Measurements from ENCODE around the gene BACE2. TPM values are rescaled to one million over a fixed set of nuclear protein-coding genes. Genes with fewer than 3 reads are reported as not detected.

The BACE2 gene
- polyA plus RNA-seq, 1 donor from 2014 or later = 0.32 TPM

- TF ChIP-seq SMC3 (conservative IDR thresholded peaks at IDR 0.05; ENCODE audit: poor library complexity) = peak; percentile 74
Observed at GRCh38 chr21:41133874-41134522, 34.0 kb upstream of the BACE2 start (continued).

- no peak overlapping the region for H3K9ac ChIP-seq (ENCODE audit: low read length)
- H3K9me2 ChIP-seq (ENCODE audit: insufficient read depth, low read length) = no peaks in the 10 kb centered on the region
- H3K4me2 ChIP-seq (ENCODE audit: low read length) = no peak overlapping the region
- H3K79me2 ChIP-seq (replicated peaks; ENCODE audit: insufficient read depth, low read length) = no peaks in the 10 kb centered on the region
- no peaks in the 10 kb centered on the region for H3K9me3 ChIP-seq (ENCODE audit: low read length)
- TF ChIP-seq TAF1 (IDR thresholded peaks at IDR 0.05; ENCODE audit: low read depth) = no peak
- no peak for TF ChIP-seq REST (IDR thresholded peaks at IDR 0.05; ENCODE audit: borderline replicate concordance)
- TF ChIP-seq MXI1 (conservative IDR thresholded peaks at IDR 0.05; ENCODE audit: poor library complexity, severe bottlenecking) = no peak
- no peak for TF ChIP-seq CTCF (IDR thresholded peaks at IDR 0.05; ENCODE audit: poor library complexity, severe bottlenecking)
- TF ChIP-seq SMC3 (conservative IDR thresholded peaks at IDR 0.05; ENCODE audit: poor library complexity) = no peak
- TF ChIP-seq POLR2AphosphoS5 (IDR thresholded peaks at IDR 0.05) = no peak
- no peak for TF ChIP-seq RAD21 (conservative IDR thresholded peaks at IDR 0.05)
- no peak for TF ChIP-seq EP300 (conservative IDR thresholded peaks at IDR 0.05; ENCODE audit: poor library complexity, severe bottlenecking)
- no peak for TF ChIP-seq EZH2 (IDR thresholded peaks at IDR 0.05; ENCODE audit: borderline replicate concordance, insufficient read depth, low read length, poor library complexity, severe bottlenecking)
- H4K20me1 ChIP-seq (ENCODE audit: insufficient read depth) = no peaks in the 10 kb centered on the region
- H3K4me3 ChIP-seq (ENCODE audit: low read length) = no peak overlapping the region
- H3K27ac ChIP-seq (ENCODE audit: low read length) = no peak overlapping the region
- H3K36me3 ChIP-seq (ENCODE audit: insufficient read depth, low read length) = no peaks in the 10 kb centered on the region
- no peaks in the 10 kb centered on the region for H3F3A ChIP-seq (ENCODE audit: insufficient read depth, low read length, poor library complexity, severe bottlenecking)
- no peak overlapping the region for H2AFZ ChIP-seq (ENCODE audit: low read depth, low read length)
- H3K27me3 ChIP-seq (ENCODE audit: insufficient read depth, low read depth, low read length) = no peaks in the 10 kb centered on the region
Observed at GRCh38 chr21:41135746-41136145, 32.2 kb upstream of the BACE2 start.

- H3K9me2 ChIP-seq (ENCODE audit: insufficient read depth, low read length) = no peaks in the 10 kb centered on the region
- H3K27ac ChIP-seq (ENCODE audit: low read length) = no peak overlapping the region
- no peaks in the 10 kb centered on the region for H3K36me3 ChIP-seq (ENCODE audit: insufficient read depth, low read length)
- H3K27me3 ChIP-seq (ENCODE audit: insufficient read depth, low read depth, low read length) = no peaks in the 10 kb centered on the region
- no peak overlapping the region for H3K9ac ChIP-seq (ENCODE audit: low read length)
- H3K4me3 ChIP-seq (ENCODE audit: low read length) = no peak overlapping the region
- H3F3A ChIP-seq (ENCODE audit: insufficient read depth, low read length, poor library complexity, severe bottlenecking) = no peaks in the 10 kb centered on the region
- TF ChIP-seq SMC3 (conservative IDR thresholded peaks at IDR 0.05; ENCODE audit: poor library complexity) (no peak), EZH2 (IDR thresholded peaks at IDR 0.05; ENCODE audit: borderline replicate concordance, insufficient read depth, low read length, poor library complexity, severe bottlenecking) (no peak), EP300 (conservative IDR thresholded peaks at IDR 0.05; ENCODE audit: poor library complexity, severe bottlenecking) (no peak), REST (IDR thresholded peaks at IDR 0.05; ENCODE audit: borderline replicate concordance) (no peak), POLR2AphosphoS5 (IDR thresholded peaks at IDR 0.05) (no peak), CTCF (IDR thresholded peaks at IDR 0.05; ENCODE audit: poor library complexity, severe bottlenecking) (no peak), RAD21 (conservative IDR thresholded peaks at IDR 0.05) (no peak), TAF1 (IDR thresholded peaks at IDR 0.05; ENCODE audit: low read depth) (no peak)
- H4K20me1 ChIP-seq (ENCODE audit: insufficient read depth) = no peaks in the 10 kb centered on the region
- H2AFZ ChIP-seq (ENCODE audit: low read depth, low read length) = no peak overlapping the region
- H3K9me3 ChIP-seq (ENCODE audit: low read length) = no peaks in the 10 kb centered on the region
- no peak overlapping the region for H3K4me2 ChIP-seq (ENCODE audit: low read length)
- no peaks in the 10 kb centered on the region for H3K79me2 ChIP-seq (replicated peaks; ENCODE audit: insufficient read depth, low read length)
Observed at GRCh38 chr21:41136286-41136685, 31.7 kb upstream of the BACE2 start.
